Medulla oblongata (tissue), 1 donor: Measurements from ENCODE around the gene ELP6.
"Not testable (repeated sequence)": the region's sequence is repeated elsewhere in the genome, so short reads cannot be mapped to it uniquely, and the experiment has no call there.

Source experiments
- DNase-seq: peaks from one replicate; pipeline ENCODE4 v3.0.0-alpha.2; 2015; ENCODE audit errors: extremely low spot score

Gene ELP6

DNA sequence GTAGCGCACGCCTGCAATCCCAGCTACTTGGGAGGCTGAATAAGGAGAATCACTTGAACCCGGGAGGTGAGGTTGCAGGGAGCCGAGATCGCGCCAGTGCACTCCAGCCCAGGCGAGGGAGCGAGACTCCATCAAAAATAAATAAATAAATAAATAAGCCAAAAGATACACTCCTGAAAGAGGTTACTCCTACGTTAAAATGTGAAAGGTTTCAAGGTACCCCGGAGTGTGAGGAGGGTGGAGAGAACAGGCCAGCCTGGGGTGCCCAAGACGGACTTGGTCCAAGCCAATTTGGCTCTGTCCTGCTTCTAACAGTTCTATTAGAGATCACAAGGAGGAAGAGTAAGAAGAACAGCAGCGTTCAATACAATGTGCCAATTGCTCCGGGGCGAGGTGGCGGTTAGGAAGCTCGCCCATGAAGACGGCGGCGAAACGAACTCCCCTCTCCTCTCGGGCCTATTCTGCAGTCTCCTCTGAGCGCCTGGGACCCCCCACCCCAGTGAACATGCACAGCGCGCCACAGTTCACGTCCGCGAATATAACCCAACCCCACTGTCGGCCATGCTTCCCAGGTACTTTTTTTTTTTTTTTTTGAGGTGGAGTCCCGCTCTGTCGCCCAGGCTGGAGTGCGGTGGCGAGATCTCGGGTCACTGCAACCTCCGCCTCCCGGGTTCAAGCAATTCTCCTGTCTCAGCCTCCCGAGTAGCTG is 942 bp downstream of the ELP6 start:
- peak; percentile 14 for DNase-seq

DNA sequence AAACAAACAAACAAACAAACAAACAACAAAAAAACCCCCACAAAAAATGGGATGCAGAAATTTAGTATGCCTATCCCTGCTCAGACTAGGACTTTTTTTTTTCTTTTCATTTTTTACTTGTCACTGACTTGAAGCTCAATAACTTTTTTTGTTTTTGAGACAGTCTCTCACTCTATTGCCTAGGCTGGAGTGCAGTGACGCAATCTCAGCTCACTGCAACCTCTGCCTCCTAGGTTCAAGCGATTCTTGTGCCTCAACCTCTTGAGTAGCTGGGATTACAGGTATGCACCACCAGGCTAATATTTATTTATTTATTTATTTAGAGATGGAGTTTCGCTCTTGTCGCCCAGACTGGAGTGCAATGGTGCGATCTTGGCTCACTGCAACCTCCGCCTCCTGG is 8.2 kb downstream of the ELP6 start:
- not testable (repeated sequence) for DNase-seq

DNA sequence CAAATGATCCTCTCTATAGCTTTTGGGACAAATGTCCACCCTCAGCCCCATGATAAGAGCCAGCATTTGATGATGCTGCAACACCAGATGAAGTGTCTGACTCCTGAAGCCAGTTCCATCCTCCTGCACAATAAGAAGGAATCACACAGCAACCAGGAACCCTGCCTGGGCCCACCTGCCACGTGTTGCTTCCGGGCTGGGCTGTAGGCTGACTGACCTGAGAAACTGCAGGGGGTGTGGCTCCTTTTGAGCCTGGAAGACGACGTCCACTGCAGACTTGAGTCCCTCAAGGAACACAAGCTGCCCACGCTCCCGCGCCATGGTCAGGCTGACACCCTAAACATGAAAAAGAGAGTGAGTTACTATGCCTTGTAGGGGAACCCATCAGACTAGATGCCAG is 9.4 kb downstream of the ELP6 start:
- no peak for DNase-seq

DNA sequence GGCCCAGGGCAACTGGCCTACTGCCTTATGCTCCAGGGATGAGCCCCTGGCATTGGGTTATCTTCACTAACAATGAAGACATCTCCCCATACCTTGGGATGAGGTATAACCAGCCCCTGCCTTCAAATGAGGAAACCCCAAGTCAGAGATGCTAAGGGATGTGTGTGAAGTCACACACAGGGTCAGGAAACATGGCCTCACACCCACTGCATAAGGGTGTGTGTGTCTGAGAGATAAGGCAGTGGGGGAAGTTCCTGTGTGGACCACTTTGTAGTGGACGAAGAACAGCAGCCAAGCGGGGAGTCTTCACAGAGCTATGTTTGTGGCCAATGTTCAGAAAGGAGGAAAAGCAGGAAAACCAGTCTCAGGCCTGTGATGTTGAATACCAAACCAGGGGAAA is 10.5 kb downstream of the ELP6 start:
- no peak for DNase-seq

DNA sequence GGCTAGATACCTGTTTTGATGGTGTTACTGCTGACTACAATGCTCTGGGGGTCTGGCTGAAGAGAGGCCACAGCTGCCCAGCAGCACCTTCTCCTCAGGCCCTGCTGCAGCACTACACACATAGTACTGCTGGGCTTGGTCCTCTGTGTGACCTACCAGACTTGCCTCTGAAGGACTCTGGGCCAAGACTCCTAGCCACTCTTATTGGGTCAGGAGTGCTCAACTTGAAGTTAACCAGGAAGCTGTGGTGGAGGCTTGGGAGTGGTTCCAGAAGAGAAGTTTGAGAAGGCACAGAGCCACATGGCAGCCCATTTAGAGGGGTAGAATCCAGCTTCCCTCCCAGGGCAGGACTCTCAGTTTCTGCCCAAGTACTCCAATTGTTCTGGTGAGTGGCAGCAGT is 16.6 kb downstream of the ELP6 start:
- no peak for DNase-seq

DNA sequence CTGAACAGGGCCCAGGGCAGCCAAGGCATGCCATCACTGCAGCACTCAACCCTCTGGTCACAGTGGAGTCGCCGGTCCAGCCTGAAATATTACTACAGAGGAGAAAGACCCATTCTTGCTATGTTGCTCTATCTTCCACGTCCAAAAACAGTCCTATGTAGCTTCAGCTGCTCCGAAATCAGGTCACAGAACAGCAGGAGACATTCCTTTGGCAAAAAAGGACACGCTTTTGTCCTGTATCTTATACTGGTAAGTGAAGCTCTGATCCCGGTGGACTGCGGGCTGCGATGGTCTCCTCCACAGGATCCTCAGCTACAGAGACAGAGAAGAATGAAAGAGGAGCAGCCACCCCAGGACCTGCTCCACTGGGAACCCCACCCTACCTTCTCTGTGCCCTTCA is 17.6 kb downstream of the ELP6 start:
- no peak for DNase-seq

DNA sequence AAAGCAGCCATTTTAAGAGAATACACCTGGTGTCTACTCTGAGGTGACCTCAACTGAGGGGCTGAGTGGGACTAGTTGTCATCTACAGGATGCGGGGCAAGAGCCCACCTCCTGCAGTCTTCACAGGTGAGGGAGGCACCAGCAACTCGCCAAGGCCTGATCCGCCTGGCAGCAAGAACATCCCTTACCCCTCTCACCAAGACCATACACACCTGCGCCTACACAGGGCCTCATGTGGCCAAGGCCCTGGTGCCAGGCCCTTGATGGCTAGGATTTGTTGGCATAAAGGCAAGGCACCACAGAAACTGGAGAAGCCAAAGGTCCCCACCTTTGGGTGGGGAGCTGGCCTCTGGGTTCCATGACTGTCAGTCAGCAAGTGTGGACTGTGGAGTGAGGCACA is 18.4 kb downstream of the ELP6 start:
- DNase-seq: no peak

DNA sequence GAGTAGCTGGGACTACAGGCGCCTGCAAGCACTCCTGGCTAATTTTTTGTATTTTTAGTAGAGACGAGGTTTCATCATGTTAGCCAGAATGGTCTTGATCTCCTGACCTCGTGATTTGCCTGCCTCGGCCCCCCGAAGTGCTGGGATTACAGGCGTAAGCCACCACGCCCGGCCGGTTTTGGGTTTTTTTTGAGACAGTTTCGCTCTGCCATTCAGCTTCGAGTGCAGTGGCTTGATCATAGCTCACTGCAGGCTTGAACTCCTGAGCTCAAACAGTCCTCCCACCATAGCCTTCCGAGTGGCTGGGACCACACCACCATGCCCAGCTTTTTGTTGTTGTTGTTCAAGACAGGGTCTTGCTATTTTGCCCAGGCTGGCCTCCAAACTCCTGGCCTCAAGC is 21.7 kb downstream of the ELP6 start:
- DNase-seq: no peak

DNA sequence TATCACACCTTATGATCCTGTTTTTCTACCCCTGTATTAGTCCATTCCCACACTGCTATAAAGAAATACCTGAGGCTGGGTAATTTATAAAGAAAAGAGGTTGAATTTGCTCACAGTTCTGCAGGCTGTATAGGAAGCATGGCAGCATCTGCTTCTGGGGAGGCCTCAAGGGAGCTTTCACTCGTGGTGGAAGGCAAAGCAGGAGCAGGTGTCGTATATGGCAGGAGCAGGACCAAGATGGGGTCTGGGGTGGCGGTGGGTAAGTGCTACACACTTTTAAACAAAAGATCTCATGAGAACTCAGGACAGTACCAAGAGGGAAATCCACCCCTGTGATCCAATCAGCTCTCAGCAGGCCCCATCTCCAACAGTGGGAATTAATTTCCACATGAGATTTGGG is 22.3 kb downstream of the ELP6 start:
- DNase-seq: no peak

DNA sequence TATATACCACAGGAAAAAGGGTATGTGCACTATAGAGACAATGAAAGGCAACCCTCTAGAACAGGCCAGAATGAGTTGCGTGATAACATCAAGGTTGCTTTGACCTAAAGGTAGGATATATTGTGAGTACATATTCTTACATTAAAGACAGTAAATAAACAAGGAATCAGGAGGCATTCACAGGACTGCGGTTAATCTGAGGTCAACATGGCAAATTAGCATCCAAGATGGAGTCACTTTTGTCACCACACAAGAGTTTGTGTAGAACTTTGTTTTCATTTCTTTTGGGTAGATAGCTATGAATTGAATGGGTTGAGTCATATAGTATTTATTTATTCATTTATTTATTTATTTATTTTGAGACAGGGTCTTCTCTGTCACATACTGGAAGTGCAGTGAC is 26.2 kb downstream of the ELP6 start:
- no peak for DNase-seq

DNA sequence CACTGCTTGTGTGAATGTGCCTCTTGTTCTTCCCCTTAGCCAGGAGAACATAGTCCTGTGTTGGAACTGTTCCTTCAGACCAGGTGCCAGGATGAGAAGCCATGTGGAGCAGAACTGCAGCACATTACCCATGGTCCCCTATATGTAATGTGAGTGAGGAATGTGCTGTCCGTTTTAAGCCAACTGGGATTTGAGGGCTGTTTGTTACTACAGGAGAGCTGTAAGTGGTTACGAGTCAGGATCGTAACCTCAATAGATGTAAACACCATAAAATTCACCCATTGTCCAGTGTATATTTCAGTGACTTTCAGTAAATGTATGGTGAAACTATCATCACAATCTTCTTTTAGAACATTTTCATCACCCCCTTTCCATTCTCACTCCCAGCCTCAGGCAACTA is 27.7 kb downstream of the ELP6 start:
- no peak for DNase-seq

DNA sequence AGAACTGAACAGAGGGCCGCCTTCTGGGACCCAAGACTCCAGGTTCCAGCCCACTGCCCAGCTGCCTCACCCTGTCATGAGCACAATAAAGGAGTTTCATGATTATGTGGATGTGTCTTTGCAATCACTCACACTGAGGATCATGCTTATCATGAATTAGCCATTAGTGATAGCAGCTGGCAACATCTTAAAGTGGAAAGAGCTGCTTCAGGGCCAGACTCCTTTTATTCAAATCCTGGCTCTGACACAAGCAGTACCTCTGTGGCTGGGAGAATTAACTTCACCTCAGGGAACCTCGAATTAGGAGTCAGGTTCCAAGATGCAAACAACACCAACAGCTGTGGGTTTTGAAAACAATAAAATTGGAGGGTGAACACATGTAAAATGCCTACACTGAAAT is 31.1 kb downstream of the ELP6 start:
- no peak for DNase-seq

DNA sequence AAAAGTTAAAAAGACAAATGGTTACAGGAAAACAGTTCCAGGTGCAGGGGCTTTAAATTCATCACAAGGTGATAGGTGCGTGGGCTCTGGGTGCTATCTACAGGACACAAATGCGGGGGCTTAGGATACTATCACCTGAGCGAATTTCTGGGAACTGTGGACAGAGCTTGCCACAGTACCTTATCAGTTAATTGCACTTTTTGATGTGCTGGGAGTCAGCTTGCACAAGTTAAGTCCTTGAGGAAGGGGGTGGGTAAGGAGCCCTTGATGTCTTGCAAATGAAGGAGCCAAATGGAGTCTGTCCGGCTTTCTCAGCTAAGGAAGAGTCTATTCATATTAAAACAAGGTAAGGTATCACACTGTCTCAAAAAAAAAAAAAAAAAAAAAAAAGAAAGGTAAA is 31.7 kb downstream of the ELP6 start:
- DNase-seq: not testable (repeated sequence)

DNA sequence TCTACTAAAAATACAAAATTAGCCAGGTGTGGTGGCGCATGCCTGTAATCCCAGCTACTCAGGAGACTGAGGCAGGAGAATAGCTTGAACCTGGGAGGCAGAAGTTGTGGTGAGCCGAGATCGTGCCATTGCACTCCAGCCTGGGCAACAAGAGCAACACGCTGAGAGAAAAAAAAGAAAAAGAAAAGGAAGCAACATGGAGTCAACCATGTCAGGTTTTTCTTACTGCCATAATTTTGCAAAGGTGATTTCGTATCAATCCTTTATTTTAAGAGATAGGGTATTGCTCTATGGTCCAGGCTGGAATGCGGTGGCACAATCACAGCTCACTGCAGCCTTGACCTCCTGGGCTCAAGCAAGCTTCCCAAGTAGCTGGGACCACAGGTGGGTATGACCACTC is 33.2 kb downstream of the ELP6 start:
- not testable (repeated sequence) for DNase-seq

DNA sequence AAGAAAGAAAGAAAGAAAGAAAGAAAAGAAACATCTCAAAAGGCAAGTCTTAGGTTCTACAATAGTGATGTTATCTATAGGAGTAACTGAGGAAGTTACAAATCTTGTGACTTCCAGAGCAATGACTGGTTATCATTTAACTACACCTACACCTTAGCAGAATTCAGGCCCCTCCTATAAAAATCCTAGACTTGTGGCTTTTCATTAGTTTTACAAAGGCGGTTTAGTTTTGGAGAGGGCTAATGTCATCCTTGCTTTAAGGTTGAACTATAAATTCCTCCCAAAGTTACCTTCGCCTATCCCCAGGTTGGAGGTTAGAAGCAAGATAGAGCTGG is 33.7 kb downstream of the ELP6 start:
- no peak for DNase-seq

DNA sequence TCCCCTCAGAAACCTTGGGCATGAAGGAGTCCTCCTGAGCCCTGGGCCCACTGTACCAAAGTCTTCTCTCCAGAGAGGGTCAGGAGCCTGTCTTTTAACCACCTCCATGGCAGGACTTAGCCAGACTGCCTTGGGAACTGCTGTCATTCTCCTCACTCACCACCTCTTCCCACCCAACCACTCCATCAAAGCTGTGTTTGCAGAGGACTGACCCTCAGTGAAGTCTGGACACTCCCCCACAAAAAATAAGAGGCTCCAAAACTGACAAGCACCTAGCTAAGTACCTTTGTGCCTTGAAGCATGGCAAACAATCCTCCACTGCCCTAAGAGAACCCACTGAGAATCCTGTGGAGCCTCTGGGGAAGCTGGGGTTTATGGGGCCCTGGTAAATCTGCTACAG is 35.5 kb downstream of the ELP6 start:
- DNase-seq: no peak

DNA sequence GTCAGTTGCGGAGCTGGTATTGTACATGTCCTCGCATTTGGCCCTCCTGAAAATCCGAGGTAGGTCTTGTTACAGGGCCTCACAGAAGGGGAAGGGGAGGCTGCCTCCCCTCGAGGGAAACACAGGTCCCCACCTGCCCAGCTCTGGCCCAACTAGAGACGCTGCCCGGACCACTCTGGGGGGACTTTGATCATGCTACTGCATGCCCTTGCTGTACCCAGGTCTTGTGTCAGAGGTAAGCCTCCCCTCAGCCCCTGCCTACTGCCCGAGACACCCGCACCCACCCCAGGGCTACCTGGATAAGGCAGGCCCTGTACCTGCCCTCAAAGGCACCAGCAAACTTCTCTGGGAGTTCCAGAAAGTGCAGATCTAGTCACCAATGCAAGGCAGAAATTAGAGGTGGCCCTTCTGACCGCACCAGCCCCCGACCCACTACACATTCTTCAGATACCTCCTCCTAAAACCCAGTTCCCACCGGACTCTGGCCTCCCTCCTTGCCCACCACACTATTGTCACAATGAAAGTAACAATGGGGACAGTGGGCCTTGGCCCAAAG is 36.8 kb downstream of the ELP6 start:
- no peak for DNase-seq

DNA sequence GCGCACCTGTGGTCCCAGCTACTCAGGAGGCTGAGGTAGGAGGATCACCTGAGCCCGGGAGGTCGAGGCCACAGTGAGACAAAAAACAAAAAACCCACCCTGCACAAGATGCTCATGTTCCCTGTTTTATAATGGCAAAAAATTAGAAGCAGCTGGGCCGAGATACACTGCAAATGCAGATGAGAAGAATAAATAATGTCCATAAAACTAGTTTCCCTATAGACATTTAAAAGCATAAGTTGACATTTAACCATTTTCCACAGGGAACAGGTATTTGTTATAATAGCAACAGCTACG is 37.2 kb downstream of the ELP6 start:
- DNase-seq: peak; percentile 16

DNA sequence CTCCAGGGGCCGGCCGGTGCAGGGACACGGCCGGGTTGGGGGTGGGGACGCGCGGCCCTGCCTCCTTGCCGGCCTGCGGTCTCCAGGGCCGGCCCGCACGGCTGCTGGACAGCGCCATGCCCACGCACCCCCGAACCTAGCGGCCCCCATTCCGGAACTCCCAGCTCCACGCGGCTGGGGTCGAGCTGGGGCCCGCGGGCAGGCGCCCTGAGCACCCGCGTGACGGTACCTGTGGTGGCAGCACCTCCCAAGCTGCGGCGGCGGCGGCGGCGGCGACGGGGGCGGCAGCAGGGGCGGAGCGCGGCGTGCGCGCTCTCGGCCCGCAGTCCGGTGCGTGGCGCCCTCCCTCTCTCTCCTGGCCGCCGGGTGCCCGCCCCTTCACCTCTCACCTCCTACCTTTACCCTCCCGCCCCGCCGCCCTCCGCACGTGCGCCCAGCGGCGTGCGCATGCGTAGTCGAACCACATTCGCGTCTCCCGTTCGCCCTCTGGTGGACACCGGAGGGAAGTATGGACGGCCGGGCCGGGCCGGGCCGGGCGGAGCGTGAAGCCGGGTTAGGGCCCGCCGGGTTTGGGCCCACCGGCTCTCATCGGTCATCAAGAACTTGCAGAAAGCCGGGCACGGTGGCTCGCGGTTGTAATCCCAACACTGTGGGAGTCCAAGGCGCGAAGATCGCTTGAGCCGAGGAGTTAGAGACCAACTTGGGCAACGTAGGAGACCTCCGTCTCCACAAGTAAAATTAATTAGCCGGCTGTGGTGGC is 37.8 kb downstream of the ELP6 start, which contains the start of gene SCAP:
SCAP (minus strand) TSS at position 372 of the 760 bp plus-strand sequence. CDS start 32,948 bp downstream, outside the sequence.
- DNase-seq: peak; percentile 93

DNA sequence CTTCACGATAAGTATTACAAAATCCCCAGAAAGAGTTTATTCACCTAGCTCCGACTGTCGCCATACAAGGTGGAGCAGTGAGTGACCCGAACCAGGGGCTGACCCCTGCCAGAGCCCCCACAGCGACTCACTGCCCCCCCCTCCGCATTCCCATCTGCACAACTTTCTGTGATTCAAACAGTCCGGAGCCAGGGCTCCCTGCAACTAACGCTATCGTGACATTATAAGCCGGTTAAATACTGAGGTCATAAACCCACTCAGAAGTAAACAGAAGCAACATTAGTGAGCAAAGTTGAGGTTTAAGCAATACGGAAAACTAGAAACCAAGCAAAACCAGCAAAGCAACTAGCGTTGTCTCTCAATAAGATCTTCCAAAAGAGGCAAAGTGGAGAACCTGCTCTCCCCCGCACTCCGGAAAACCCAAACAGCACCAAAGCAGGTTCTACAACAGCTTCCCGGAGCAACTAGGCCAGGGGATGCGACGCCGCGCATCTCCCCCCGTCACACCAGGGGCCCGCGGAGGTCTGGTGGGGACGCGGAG is 38.4 kb downstream of the ELP6 start:
- DNase-seq: peak; percentile 14

DNA sequence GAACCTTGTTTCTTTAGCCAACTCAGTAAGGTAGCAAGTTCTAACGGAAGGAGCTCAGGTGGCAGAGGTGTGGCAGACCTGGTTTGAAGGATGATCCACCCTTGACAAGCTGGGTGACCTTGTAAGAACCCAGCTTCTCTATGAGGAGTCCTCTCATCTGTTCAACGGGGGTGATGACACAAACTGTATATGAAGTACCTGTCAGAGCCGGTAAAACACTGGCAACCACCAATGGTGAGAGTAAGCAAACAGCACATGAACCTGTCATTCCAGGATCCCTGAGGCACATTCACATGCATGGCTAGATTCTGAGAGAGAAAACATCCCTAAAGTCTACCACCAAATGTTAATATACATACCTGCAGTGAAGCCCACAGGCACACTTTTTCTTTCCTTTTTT is 40.1 kb downstream of the ELP6 start:
- DNase-seq: no peak

DNA sequence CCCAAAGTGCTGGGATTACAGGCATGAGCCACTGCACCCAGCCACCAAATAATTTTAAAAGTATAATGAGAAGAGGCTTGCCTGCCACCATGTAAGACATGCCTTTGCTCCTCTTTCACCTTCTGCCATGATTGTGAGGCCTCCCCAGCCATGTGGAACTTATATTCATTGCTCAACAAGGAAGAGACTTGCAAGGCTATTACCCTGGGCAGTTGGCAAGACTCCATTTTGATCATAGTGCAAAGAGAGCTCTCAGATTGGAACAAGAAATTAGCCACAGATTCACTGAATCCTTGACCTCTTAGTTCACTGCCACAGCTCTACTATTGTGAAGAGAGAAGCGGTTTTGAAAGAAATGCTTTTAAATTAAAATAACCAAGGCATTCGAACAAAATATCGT is 43.9 kb downstream of the ELP6 start:
- DNase-seq: no peak

DNA sequence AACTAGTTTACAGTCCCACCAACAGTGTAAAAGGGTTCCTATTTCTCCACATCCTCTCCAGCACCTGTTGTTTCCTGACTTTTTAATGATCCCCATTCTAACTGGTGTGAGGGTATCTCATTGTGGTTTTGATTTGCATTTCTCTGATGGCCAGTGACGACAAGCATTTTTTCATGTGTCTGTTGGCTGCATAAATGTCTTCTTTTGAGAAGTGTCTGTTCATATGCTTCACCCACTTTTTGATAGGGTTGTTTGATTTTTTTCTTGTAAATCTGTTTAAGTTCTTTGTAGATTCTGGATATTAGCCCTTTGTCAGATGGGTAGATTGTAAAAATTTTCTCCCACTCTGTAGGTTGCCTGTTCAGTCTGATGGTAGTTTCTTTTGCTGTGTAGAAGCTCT is 45.2 kb downstream of the ELP6 start:
- DNase-seq: not testable (repeated sequence)
